Esophagus muscularis mucosa (tissue), 4 donors: ENCODE data around the gene BDNF.

Experiments used
- EP300 ChIP-seq: sonication (generic); formaldehyde crosslinking; IDR thresholded peaks from one replicate; pipeline ENCODE4 v1.6.1; 2017; ENCODE audit warnings: antibody characterized with exemption
- POLR2AphosphoS5 ChIP-seq, 2 donors: sonication (generic); formaldehyde crosslinking; IDR thresholded peaks; one replicate each; pipeline ENCODE4 v1.6.1; 2017; ENCODE audit warnings: antibody characterized with exemption in 2 of 2
- TF ChIP-seq, protein P1 (sequence below), 3 experiments: fragments of 200-600 bp in 2 of 3; fragments of 450-650 bp in 1 of 3; sonication (generic) in 2 of 3; IDR thresholded peaks; one replicate each; pipeline ENCODE4 v1.5.1; 2017 to 2019; ENCODE audit warnings: antibody characterized with exemption in 3 of 3, mild to moderate bottlenecking in 2 of 3, moderate library complexity in 1 of 3

GRCh38 chr11:27610280-27610679, 90.0 kb downstream of the BDNF start:
- no peak for TF ChIP-seq EP300
- TF ChIP-seq, protein P1, sequence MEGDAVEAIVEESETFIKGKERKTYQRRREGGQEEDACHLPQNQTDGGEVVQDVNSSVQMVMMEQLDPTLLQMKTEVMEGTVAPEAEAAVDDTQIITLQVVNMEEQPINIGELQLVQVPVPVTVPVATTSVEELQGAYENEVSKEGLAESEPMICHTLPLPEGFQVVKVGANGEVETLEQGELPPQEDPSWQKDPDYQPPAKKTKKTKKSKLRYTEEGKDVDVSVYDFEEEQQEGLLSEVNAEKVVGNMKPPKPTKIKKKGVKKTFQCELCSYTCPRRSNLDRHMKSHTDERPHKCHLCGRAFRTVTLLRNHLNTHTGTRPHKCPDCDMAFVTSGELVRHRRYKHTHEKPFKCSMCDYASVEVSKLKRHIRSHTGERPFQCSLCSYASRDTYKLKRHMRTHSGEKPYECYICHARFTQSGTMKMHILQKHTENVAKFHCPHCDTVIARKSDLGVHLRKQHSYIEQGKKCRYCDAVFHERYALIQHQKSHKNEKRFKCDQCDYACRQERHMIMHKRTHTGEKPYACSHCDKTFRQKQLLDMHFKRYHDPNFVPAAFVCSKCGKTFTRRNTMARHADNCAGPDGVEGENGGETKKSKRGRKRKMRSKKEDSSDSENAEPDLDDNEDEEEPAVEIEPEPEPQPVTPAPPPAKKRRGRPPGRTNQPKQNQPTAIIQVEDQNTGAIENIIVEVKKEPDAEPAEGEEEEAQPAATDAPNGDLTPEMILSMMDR (IDR thresholded peaks at IDR 0.05), result no peak
- no peak for TF ChIP-seq POLR2AphosphoS5 (IDR thresholded peaks at IDR 0.05)
